Measurements from ENCODE around the gene DYNC2I2. TPM values are rescaled to one million over a fixed set of nuclear protein-coding genes. Genes with fewer than 3 reads are reported as not detected.

DYNC2I2 gene
- total RNA-seq, 1 experiment from 2014 or later, result 134 TPM

DNA sequence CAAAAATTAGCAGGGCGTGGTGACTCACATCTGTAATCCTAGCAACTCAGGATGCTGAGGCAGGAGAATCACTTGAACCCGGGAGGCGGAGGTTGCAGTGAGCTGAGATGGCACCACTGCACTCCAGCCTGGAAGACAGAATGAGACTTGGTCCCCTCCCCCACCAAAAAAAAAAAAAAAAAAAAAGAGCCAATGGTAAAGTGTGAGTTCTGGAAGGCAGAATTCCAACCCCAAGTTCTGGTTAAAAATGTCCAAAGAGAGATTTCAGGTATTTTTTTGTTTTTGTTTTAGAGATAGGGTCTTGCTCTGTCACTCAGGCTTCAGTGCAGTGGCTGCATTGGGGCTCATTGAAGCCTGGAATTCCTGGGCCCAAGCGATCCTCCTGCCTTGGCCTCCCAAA is 30.8 kb upstream of the DYNC2I2 start:
- DNase-seq (ENCODE audit: low read depth), result no peak

DNA sequence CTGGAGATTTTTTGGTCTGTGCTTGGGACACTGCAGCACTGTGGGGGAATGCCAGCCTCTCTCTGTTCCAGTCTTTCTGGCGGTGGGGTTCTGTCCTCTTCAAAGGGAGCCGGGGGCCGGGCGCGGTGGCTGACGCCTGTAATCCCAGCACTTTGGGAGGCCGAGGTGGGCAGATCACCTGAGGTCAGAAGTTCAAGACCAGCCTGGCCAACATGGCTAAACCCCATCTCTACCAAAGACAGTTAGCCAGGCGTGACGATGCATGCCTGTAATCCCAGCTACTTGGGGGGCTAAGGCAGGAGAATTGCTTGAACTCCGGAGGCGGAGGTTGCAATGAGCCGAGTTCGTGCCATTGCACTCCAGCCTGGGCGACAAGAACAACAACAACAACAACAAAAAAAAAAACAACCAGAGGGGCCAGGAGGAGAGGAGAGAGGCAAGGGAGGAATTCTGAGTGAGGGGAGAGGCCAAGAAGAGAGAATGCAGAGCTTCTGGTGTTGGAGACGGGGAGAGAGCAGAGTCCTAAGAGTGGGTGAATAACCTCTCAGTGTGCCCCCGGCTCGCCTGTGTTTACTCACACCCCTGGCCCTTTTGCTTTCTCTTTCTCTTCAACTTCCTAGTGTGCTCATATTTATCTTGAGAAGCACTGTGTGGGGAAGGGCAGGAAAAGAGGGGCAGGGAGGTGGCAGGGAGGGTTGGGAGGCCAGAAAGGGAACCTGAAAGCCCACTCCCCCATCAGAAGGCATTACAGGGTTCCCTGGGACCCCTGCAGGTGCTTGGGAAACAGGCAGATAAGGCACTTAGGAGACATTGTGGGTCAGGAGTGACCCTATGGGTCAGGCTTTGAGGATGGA is 29.2 kb upstream of the DYNC2I2 start:
- DNase-seq (ENCODE audit: low read depth), result no peak

DNA sequence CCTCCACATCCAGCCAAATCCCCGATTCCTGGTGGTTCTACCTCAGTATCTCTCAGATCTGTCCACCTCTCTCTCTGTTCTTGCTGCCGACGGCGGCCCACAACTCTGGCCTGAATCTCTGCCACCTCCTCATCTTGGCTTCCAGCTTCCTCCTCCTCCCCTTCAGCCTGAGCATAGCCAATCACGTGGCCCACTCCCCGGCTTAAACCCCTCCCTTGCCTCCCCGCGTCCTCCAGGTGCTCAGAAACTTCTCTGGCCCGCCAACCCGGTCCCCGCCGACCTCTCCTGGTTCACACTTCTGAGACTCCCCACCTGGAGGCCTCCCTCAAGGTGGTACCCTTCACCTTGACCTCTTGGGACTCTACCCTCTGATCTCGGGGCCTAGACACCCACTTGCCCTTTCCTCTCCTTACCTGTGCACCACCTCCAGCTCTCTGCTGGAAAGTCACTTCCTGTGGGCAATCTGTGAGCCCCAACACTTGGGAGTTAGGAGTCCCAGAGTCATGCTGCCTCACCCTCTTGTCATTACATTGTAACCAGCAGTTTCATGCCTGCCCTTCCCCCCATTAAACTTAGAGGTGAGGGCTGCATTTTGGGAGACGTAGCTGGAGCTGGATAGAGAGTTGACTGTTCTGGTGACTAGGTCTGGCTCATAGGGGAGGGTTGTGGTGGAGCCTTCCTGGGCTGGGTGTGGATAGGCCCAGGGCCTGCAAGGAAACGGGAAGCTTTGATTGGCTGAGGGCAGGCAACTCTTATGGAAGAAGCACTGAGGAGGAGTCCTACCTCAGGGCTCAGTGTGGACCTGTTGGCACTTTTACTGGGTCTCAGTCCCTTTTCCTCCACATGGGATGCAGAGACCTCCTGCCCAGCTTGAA is 27.9 kb upstream of the DYNC2I2 start:
- DNase-seq (ENCODE audit: low read depth), result peak; percentile 91

DNA sequence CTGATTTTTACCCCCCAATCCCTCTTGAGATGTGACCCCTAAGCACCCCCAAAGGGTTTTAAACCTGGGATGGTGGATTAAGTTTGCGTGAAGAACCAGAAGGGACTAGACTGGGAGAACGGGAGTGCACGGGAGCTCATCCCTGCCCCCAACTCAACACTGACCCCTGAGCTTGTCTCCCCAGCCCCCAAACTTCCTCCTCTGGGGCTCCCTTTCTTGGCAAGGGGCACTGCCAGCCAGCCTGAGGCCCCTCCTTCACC is 27.3 kb upstream of the DYNC2I2 start:
- no peak for DNase-seq (ENCODE audit: low read depth)

DNA sequence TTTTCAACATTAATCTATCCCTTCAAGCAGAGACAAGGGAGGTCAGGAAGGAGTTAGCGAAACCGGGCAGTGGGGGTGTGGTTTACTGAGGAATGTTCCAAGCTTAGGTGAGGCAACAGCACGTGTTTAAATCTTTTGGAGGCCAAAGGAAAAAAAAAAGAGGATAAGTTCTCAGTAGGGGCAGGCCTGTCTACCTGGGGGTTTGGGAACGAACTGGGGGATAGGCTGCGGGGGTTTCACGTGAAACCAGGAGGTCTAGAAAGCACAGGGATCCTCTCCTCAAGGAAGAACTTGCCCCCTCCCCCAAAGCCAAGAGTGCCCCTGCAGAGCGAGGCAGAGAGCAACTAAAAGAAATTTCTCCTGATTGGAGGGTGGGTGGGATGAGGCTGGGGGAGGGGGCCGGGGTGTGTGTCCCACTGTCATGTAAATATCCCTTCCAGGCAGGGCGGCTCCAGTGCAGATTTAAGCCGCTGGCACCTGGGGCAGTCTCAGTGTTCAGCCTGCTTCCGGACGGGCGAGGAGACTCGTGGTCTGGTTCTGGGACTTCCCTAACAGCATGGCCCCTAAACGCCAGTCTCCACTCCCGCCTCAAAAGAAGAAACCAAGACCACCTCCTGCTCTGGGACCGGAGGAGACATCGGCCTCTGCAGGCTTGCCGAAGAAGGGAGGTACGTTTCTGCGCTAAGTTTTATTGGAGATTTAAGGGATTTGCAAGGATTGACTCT is 26.9 kb upstream of the DYNC2I2 start:
- peak; percentile 29 for DNase-seq (ENCODE audit: low read depth)

DNA sequence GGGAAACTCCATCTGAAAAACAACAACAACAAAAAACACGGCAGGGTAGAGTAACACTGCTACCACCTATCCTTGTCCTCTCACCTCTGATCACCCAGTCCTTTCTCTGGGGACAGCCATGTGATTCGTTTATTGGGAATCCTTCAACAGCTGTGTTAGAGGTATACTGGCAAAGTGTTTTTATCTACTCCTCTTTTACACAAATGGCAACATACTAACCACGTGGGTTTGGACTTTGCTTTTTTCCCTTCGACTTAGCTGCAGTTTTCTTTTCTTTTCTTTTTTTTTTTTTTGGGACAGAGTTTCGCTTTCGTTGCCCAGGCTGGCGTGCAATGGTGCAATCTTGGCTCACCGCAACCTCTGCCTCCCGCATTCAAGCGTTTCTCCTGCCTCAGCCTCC is 21.1 kb upstream of the DYNC2I2 start:
- DNase-seq (ENCODE audit: low read depth), result no peak

DNA sequence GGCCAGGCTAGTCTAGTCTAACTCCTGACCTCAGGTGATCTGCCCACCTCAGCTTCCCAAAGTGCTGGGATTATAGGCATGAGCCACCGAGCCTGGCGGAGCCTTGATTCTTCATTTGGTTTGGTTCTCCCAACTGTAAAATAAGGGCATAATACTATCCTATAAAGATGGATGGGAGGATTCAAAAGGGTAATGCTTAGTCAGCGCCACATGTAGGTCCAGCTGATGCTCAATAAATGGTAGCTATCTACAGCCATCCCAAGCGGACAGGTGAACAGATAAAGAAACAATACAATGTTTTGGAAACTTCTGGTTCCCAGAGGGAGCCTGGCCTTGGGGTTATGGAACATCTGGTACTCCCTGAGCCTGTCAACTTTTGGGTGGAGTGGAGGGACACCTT is 18.7 kb upstream of the DYNC2I2 start:
- DNase-seq (ENCODE audit: low read depth), result no peak

DNA sequence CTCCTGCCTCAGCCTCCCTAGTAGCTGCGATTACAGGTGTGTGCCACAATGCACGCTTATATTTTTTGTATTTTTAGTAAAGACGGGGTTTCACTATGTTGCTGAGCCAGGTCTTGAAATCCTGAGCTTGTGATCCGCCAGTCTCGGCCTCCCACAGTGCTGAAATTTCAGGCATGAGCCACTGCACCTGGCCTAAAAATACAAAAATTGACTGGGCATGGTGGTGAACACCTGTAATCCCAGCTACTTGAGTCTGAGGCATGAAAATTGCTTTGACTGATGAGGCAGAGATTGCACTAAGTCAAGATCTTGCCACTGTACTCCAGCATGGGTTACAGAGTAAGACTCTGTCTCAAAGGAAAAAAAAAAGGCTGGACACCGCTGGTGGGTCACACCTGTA is 13.1 kb upstream of the DYNC2I2 start:
- no peak for DNase-seq (ENCODE audit: low read depth)

DNA sequence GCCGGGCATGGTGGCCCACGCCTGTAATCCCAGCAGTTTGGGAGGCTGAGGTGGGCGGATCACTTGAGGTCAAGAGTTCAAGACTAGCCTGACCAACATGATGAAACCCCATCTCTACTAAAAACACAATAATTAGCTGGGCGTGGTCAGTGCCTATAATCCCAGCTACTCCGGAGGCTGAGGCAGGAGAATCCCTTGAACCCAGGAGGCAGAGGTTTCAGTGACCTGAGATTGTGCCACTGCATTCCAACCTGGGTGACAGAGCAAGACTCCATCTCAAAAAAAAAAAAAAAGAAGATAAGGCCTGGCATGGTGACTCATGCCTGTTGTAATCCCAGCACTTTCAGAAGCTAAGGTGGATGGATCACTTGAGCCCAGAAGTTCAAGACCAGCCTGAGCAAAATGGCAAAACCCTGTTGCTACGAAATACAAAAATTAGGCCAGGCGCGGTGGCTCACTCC is 9.9 kb upstream of the DYNC2I2 start:
- DNase-seq (ENCODE audit: low read depth), result peak; percentile 66

DNA sequence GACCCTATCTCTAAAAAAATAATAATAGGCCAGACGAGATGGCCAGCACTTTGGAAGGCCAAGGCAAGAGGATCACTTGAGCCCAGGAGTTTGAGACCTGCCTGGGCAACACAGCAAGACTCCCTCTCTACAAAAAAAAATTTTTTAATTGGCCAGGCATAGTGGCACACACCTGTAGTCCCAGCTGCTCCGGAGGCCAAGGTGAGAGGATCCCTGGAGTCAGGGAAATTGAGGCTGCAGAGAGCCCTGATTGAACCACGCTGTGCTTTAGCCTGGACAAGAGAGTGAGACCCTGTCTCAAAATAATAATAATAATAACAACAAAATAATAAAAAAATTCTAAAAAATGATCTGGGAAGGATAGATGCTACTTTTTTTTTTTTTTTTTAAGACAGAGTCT is 1.1 kb upstream of the DYNC2I2 start:
- no peak for DNase-seq (ENCODE audit: low read depth)

DNA sequence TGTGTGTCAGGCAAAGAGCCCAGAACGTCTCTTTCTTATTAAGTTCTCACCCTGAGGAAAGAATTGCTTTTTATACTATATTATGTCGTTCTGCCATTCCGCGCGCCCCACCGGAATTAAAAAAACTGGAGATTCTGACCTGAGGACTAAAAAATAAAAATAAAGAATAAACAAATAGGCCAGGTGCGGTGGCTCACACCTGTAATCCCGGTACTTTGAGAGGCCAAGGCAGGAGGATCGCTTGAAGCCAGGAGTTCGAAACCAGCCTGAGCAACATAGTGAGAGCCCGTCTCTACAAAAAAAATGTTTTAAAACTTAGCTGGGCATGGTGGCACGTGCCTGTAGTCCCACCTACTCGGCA is 677 bp upstream of the DYNC2I2 start:
- DNase-seq (ENCODE audit: low read depth), result no peak

DNA sequence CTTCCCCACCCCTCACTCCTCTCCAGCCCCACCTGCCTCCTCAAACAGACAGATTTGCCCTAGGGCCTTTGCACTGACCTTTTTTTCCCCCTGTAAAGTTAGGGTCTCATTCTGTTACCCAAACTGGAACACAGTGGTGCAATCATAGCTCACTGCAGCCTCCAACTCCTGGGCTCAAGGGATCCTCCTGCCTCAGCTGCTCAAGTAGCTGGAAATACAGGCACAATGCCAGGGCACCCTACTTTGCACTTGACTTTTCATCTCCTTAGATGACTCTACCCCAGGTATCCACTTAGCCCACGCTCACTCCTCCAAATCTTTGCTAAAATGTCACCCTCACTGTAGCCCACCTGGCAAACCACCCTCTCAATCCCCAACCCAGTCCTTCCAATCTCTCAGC is 2.2 kb downstream of the DYNC2I2 start:
- no peak for DNase-seq (ENCODE audit: low read depth)

DNA sequence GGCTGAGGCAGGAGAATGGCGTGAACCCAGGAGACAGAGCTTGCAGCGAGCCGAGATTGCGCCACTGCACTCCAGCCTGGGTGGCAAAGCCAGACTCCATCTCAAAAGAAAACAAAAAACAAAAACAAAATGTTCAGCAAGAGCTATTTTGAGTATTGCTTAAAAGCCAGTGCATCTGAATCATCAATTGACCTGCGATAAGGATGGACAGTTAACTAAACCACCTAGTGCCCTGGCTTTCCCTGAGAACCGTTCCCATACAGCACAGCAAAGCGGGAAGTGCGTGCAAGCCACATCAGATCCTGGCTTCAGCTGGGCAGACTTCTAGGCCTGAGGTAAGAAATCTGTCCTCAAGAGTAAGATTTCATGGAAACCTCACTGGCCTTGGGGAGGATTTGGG is 2.7 kb downstream of the DYNC2I2 start:
- DNase-seq (ENCODE audit: low read depth), result no peak

DNA sequence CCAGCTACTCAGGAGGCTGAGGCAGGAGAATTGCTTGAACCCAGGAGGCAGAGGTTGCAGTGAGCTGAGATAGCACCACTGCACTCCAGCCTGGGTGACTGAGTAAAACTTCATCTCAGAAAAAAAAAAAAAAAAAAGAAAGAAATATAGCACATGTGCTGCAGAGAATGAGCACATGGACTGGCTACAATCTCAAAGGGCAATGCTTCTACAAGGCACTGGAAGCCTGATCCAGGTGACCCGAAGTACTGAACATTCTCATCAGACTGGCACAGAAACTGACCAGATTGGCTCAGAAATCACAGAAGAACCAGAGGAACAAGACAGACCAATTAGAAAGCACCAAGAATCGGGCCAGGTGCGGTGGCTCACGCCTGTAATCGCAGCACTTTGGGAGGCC is 4.8 kb downstream of the DYNC2I2 start:
- no peak for DNase-seq (ENCODE audit: low read depth)

DNA sequence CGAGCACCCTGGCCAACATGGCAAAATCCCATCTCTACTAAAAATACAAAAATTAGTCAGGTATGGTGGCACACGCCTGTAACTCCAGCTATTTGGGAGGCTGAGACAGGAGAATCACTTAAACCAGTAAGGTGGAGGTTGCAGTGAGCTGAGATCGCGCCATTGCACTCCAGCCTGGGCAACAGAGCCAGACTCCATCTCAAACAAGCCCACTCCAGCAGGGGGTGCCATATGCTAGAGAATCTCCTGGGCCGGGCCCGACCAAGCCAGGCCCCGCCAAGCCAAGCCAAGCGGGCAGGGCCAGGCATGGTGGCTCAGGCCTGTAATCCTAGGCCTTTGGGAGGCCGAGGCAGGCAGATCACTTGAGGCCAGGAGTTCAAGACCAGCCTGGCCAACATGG is 8.4 kb downstream of the DYNC2I2 start:
- DNase-seq (ENCODE audit: low read depth), result peak; percentile 36

DNA sequence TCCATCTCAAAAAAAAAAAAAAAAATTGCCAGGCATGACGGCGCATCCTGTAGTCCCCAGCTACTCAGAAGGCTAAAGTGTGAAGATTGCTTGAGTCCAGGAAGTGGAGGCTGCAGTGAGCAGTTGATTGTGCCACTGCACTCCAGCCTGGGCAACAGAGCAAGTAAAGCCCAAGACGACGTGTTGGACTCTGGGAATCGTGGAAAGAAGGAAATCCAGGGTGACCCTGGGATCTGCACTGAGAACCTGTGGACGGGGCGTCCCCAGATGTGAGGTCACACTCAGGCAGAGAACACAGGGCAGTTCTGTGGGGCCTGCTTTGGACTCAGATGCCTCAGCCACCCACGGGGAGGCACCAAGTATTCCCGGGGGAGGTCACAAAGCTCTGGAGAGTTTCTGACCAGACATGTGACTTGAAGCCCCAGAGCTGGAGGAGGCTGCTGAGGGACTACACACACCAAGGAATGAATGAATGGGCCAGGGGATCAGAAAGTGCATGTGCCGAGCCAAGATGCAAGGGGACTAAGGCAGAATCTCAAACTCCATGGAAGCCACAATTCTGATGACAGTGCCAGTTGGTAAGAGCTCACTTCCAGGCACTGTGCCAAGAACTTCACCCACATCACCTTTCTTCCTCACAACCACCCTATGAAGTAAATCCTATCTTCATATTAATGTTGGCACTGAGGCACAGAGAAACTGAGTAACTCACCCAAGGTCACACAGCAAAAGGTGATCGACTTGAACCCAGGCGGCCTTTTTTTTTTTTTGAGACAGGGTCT is 12.9 kb downstream of the DYNC2I2 start:
- no peak for DNase-seq (ENCODE audit: low read depth)

DNA sequence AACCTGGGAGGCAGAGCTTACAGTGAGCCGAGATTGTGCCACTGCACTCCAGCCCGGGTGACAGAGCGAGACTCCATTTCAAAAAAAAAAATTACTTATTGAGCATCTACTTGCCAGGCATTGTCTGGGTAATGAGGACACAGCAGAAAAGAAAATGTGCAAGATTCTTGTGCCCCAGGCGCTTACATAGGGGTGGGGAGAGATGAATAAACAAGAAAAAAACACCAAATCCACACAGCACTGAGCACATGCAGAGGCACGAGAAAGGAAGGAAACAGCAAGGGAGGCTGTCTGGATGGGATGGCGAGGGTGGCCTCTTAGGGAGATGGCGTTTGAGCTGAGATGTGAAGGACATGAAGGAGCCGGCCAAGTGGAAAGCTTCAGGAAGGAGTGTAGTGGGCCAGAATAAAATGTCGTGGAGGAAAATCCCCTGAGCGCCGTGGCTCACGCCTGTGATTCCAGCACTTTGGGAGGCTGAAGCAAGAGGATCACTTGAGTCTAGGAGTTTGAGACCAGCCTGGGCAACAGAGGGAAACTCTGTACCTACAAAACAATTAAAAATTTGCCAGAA is 13.9 kb downstream of the DYNC2I2 start:
- no peak for DNase-seq (ENCODE audit: low read depth)

DNA sequence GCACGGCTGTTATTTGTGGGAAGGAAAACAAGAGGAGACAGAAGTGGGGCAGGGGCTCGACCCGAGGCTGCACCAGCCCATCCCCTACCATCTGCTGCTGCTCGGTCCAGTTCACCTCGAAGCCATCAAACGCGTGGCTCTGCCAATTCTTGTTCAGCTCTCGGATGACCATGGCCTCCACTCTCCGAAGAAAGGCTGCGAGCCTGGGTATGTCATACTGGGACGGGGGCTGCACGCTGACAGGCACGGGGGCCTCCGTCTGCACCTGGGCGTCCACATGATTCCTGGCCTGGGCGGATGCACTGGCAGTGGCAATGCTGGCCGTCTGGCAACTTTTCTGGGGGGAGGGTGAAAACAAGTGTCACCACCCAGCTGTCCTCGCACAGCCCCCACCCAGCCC is 16.0 kb downstream of the DYNC2I2 start:
- no peak for DNase-seq (ENCODE audit: low read depth)

DNA sequence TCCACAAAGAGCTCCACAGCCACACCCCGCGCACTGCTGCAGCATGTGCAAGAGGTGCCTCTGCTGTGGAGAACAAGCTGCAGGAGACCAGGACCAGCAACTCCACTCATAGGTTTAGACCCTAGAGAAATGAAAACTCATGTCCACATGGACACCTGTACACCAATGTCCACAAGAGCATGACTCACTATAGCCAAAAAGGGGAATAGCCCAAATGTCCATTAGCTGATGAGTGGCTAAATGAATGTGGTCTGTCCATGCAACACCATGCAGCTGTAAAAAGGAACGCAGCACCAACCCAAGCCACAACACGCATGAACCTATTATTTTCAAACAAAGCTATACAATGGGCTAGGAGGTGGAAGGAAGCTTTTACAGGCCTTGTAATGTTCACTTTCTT is 18.1 kb downstream of the DYNC2I2 start:
- DNase-seq (ENCODE audit: low read depth), result no peak

DNA sequence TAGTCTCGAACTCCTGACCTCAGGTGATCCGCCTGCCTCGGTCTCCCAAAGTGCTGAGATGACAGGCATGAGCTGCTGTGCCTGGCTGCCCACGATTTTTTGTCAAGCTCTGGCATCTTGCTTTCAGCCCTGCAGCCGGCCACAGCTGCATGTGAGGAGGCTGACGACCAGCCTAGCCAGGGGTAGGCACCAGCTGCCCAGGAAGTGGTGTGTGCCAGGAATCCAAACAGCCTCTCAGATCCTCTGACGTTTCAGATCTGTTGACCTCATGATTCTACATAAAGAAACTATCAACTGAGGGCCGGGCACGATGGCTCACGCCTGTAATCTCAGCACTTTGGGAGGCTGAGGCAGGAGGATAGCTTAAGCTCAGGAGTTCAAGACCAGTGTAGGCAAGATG is 19.0 kb downstream of the DYNC2I2 start:
- DNase-seq (ENCODE audit: low read depth), result peak; percentile 48
